Glutamatergic neuron (in vitro differentiated cells): ENCODE measurements around the gene DMRT1. TPM values are rescaled to one million over a fixed set of nuclear protein-coding genes. Genes with fewer than 3 reads are reported as not detected.

ENCODE experiments used
- DNase-seq: peaks from one replicate; pipeline ENCODE4 v3.0.0; 2022
- H3K27ac Mint-ChIP-seq: one replicate; pipeline ENCODE4 v1.8.0; 2020; ENCODE audit warnings: mild to moderate bottlenecking, mixed read lengths, inconsistent platforms; ENCODE audit not compliant: unreplicated experiment
- H3K27me3 Mint-ChIP-seq: one replicate; pipeline ENCODE4 v1.8.0; 2020; ENCODE audit warnings: mild to moderate bottlenecking, moderate library complexity, mixed read lengths, inconsistent platforms; ENCODE audit not compliant: unreplicated experiment
- H3K36me3 Mint-ChIP-seq: one replicate; pipeline ENCODE4 v1.8.0; 2020; ENCODE audit warnings: mild to moderate bottlenecking, mixed read lengths, inconsistent platforms; ENCODE audit not compliant: unreplicated experiment
- H3K4me1 Mint-ChIP-seq: one replicate; pipeline ENCODE4 v1.8.0; 2020; ENCODE audit warnings: mild to moderate bottlenecking, low read depth, mixed read lengths, inconsistent platforms; ENCODE audit not compliant: unreplicated experiment
- H3K4me3 Mint-ChIP-seq: one replicate; pipeline ENCODE4 v1.8.0; 2020; ENCODE audit warnings: mild to moderate bottlenecking, mixed read lengths, inconsistent platforms; ENCODE audit not compliant: unreplicated experiment
- H3K9me3 Mint-ChIP-seq: one replicate; pipeline ENCODE4 v1.8.0; 2020; ENCODE audit warnings: mild to moderate bottlenecking, moderate library complexity, mixed read lengths, inconsistent platforms; ENCODE audit not compliant: unreplicated experiment
- CTCF ChIP-seq: fragments of 200-600 bp; sonication (generic); IDR thresholded peaks from one replicate; pipeline ENCODE4 v1.5.0; 2021; ENCODE audit not compliant: partially characterized antibody, unreplicated experiment
- total RNA-seq: library from RNA; stranded (reverse); fragmentation: NEBNext Ultra II Directional; extraction: Animal tissue kit (Norgen Biotek cat#: 25700); gene quantifications from one replicate; pipeline ENCODE4 v1.2.1, GENCODE V29; 2021; ENCODE audit not compliant: unreplicated experiment

The DMRT1 gene
- total RNA-seq, 1 donor from 2014 or later, result 0.25 TPM

GRCh38 chr9:967436-967835 lies 125.9 kb downstream of the DMRT1 start:
- DNase-seq, result no peak
- H3K4me3 Mint-ChIP-seq, result peak overlapping the region; percentile 86
- peaks cover 4% of the 10 kb centered on the region for H3K36me3 Mint-ChIP-seq
- no peak for TF ChIP-seq CTCF
- H3K9me3 Mint-ChIP-seq, result peaks cover 11% of the 10 kb centered on the region
- H3K27me3 Mint-ChIP-seq, result peaks cover 22% of the 10 kb centered on the region
- peaks cover 21% of the 10 kb centered on the region for H3K4me1 Mint-ChIP-seq
- peak overlapping the region; percentile 39 for H3K27ac Mint-ChIP-seq

- H3K27ac Mint-ChIP-seq, result peak overlapping the region; percentile 39
- peaks cover 22% of the 10 kb centered on the region for H3K27me3 Mint-ChIP-seq
- peaks cover 21% of the 10 kb centered on the region for H3K4me1 Mint-ChIP-seq
- peak; percentile 60 for DNase-seq
- H3K4me3 Mint-ChIP-seq, result peak overlapping the region; percentile 86
- peaks cover 11% of the 10 kb centered on the region for H3K9me3 Mint-ChIP-seq
- H3K36me3 Mint-ChIP-seq, result peaks cover 4% of the 10 kb centered on the region
- TF ChIP-seq CTCF, result no peak
Measured at GRCh38 chr9:967903-968641, 126.6 kb downstream of the DMRT1 start.

- Mint-ChIP-seq H3K27ac (peak overlapping the region; percentile 57), H3K4me3 (peak overlapping the region; percentile 81), H3K36me3 (peaks cover 9% of the 10 kb centered on the region), H3K9me3 (peaks cover 17% of the 10 kb centered on the region), H3K27me3 (peaks cover 37% of the 10 kb centered on the region), H3K4me1 (peaks cover 23% of the 10 kb centered on the region)
- peak; percentile 12 for TF ChIP-seq CTCF
- peak; percentile 57 for DNase-seq
Measured at GRCh38 chr9:969310-970150, 128.0 kb downstream of the DMRT1 start.

- DNase-seq, result peak; percentile 50
- no peak for TF ChIP-seq CTCF
- Mint-ChIP-seq H3K9me3 (peaks cover 17% of the 10 kb centered on the region), H3K36me3 (peaks cover 9% of the 10 kb centered on the region), H3K4me1 (peaks cover 20% of the 10 kb centered on the region), H3K27me3 (peaks cover 45% of the 10 kb centered on the region), H3K27ac (no peak overlapping the region), H3K4me3 (peak overlapping the region; percentile 52)
Measured at GRCh38 chr9:970151-970996, 128.9 kb downstream of the DMRT1 start.
